ENCODE results near the gene FBLN1. TPM values are rescaled to one million over a fixed set of nuclear protein-coding genes. Genes with fewer than 3 reads are reported as not detected.

FBLN1 gene
- total and polyA plus RNA-seq, 2 of the 13 experiments (the other 11 are each of a cell fraction or from before 2014, with no cell fraction given) = 37.3 to 103 TPM

DNA sequence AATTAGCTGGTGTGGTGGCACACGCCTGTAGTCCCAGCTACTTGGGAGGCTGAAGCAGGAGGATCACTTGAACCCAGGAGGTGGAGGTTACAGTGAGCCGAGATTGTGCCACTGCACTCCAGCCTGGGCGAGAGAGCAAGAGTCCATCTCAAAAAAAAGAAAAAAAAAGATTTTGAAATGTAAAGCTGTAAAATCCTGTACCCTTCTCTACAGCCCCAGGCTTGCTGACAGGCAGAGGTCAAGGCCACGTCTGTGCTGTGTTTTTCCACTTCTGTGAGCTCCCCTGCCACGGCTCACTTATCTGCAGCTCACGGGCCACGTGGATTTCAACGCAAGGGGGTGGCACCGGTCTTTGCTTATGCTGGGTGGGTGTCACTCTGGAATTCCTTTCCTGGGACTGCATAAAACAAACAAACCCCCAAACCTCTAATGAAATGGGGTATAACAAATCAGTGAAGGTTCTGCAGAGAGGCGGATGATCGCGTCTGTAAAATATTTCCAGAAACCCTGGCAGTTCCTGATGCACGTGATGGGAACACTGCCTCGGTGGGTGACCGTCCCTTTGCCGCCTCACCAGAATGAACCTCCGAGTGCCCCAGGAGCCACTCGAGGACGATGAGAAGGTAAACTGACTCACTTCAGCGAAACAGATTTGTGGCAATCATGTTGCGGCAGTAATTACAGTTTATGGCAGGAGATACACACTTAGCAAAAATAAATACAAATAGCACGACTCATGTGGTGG, 125.0 kb downstream of the FBLN1 start (continued):
- TF ChIP-seq RXRB (CRISPR knock-in tag; IDR thresholded peaks at IDR 0.05; ENCODE audit: borderline replicate concordance) = peak; percentile 69
- no peak for TF ChIP-seq NAIF1 (CRISPR knock-in tag; IDR thresholded peaks at IDR 0.05; ENCODE audit: borderline replicate concordance)
- no peak for TF ChIP-seq NFRKB (IDR thresholded peaks at IDR 0.05)
- TF ChIP-seq MAX (IDR thresholded peaks at IDR 0.05) = peak; percentile 65
- no peak for TF ChIP-seq SSRP1 (CRISPR knock-in tag; IDR thresholded peaks at IDR 0.05)
- no peak for TF ChIP-seq SPEN (CRISPR knock-in tag; IDR thresholded peaks at IDR 0.05; ENCODE audit: low read depth)
- TF ChIP-seq REL (CRISPR knock-in tag; conservative IDR thresholded peaks at IDR 0.05) = no peak
- TF ChIP-seq PITX1 (CRISPR knock-in tag; IDR thresholded peaks at IDR 0.05) = no peak
- TF ChIP-seq NR2F6 (IDR thresholded peaks at IDR 0.05) = peak; percentile 93
- peak; percentile 94 for TF ChIP-seq NR2F6 (CRISPR knock-in tag; IDR thresholded peaks at IDR 0.05)
- TF ChIP-seq ATF7 (IDR thresholded peaks at IDR 0.05) = no peak
- TF ChIP-seq ATF7 (CRISPR knock-in tag; IDR thresholded peaks at IDR 0.05) = no peak
- TF ChIP-seq, protein P1, sequence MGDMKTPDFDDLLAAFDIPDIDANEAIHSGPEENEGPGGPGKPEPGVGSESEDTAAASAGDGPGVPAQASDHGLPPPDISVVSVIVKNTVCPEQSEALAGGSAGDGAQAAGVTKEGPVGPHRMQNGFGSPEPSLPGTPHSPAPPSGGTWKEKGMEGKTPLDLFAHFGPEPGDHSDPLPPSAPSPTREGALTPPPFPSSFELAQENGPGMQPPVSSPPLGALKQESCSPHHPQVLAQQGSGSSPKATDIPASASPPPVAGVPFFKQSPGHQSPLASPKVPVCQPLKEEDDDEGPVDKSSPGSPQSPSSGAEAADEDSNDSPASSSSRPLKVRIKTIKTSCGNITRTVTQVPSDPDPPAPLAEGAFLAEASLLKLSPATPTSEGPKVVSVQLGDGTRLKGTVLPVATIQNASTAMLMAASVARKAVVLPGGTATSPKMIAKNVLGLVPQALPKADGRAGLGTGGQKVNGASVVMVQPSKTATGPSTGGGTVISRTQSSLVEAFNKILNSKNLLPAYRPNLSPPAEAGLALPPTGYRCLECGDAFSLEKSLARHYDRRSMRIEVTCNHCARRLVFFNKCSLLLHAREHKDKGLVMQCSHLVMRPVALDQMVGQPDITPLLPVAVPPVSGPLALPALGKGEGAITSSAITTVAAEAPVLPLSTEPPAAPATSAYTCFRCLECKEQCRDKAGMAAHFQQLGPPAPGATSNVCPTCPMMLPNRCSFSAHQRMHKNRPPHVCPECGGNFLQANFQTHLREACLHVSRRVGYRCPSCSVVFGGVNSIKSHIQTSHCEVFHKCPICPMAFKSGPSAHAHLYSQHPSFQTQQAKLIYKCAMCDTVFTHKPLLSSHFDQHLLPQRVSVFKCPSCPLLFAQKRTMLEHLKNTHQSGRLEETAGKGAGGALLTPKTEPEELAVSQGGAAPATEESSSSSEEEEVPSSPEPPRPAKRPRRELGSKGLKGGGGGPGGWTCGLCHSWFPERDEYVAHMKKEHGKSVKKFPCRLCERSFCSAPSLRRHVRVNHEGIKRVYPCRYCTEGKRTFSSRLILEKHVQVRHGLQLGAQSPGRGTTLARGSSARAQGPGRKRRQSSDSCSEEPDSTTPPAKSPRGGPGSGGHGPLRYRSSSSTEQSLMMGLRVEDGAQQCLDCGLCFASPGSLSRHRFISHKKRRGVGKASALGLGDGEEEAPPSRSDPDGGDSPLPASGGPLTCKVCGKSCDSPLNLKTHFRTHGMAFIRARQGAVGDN (CRISPR knock-in tag; IDR thresholded peaks at IDR 0.05) = peak; percentile 63
- peak; percentile 45; the same call in 1 of the 2 replicates for TF ChIP-seq ZMYM4 (CRISPR knock-in tag; IDR thresholded peaks at IDR 0.05)
- TF ChIP-seq, protein P2, sequence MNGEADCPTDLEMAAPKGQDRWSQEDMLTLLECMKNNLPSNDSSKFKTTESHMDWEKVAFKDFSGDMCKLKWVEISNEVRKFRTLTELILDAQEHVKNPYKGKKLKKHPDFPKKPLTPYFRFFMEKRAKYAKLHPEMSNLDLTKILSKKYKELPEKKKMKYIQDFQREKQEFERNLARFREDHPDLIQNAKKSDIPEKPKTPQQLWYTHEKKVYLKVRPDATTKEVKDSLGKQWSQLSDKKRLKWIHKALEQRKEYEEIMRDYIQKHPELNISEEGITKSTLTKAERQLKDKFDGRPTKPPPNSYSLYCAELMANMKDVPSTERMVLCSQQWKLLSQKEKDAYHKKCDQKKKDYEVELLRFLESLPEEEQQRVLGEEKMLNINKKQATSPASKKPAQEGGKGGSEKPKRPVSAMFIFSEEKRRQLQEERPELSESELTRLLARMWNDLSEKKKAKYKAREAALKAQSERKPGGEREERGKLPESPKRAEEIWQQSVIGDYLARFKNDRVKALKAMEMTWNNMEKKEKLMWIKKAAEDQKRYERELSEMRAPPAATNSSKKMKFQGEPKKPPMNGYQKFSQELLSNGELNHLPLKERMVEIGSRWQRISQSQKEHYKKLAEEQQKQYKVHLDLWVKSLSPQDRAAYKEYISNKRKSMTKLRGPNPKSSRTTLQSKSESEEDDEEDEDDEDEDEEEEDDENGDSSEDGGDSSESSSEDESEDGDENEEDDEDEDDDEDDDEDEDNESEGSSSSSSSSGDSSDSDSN (CRISPR knock-in tag; IDR thresholded peaks at IDR 0.05) = no peak
- TF ChIP-seq IKZF5 (CRISPR knock-in tag; IDR thresholded peaks at IDR 0.05) = peak; percentile 82; the same call in 1 of the 2 replicates
- TF ChIP-seq SMAD3 (CRISPR knock-in tag; IDR thresholded peaks at IDR 0.05) = no peak
- TF ChIP-seq FOXK1 (CRISPR knock-in tag; IDR thresholded peaks at IDR 0.05; ENCODE audit: borderline replicate concordance, low read depth) = peak; percentile 24; the same call in 1 of the 2 replicates
- peak; percentile 76 for TF ChIP-seq HNF4A (CRISPR knock-in tag; IDR thresholded peaks at IDR 0.05)
- no peak for TF ChIP-seq KMT2B (CRISPR knock-in tag; IDR thresholded peaks at IDR 0.05)
- peak; percentile 11; the same call in 1 of the 2 replicates for TF ChIP-seq CBX5 (CRISPR knock-in tag; IDR thresholded peaks at IDR 0.05; ENCODE audit: borderline replicate concordance)
- 0 out of 2 replicates have a peak, but pooled peaks have one; percentile 32 for TF ChIP-seq AKAP8 (CRISPR knock-in tag; IDR thresholded peaks at IDR 0.05)
- no peak for TF ChIP-seq ZNF550 (CRISPR knock-in tag; IDR thresholded peaks at IDR 0.05; ENCODE audit: borderline replicate concordance)
- peak; percentile 79; the same call in 1 of the 2 replicates for TF ChIP-seq NR2C2 (CRISPR knock-in tag; IDR thresholded peaks at IDR 0.05; ENCODE audit: borderline replicate concordance)
- TF ChIP-seq MIXL1 (CRISPR knock-in tag; IDR thresholded peaks at IDR 0.05) = no peak

Data from HepG2 (cell line).